ENCODE data around the gene WDR90.
A peak's percentile ranks its signal among the peaks of the same experiment; 100 is the strongest.

WDR90 gene

GRCh38 chr16:626787-627453, 22.2 kb upstream of the WDR90 start:
- DNase-seq = no peak

DNA sequence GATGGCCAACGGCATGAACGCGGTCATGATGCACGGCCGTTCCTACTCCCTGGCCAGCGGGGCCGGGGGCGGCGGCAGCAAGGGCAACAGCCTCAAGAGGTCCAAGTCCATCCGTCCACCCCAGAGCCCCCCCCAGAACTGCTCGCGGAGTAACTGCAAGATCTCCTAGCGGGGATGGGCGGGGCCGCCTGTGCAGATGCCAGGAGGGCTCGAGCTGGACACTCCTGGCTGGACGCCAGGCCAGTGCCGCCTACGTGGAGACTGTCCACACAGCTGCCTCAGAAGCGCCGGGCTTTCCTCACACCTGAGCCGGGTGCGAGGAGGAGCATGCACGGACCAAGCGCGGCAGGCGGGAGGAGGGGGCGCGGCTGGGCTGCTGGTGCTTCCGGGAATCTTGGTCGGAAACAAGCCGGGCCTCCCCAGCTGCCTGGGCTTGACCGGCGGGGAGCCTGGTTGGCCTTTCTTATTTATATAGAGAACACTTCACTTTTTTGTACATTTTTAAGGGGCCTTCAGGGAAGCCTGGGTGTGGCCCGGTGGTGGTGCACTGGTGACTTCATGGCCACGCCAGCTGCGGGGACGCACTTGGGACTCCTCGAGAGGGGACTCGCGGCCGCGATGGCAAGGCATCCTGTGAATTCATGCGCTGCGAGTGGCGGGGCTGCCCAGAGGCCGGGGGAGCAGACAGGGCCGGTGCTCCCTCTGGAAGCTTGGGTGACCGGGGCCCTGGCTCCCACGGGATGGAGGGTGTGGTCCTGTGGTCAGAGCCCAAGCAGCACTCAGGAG, 21.5 kb upstream of the WDR90 start:
- no peak for DNase-seq

DNA sequence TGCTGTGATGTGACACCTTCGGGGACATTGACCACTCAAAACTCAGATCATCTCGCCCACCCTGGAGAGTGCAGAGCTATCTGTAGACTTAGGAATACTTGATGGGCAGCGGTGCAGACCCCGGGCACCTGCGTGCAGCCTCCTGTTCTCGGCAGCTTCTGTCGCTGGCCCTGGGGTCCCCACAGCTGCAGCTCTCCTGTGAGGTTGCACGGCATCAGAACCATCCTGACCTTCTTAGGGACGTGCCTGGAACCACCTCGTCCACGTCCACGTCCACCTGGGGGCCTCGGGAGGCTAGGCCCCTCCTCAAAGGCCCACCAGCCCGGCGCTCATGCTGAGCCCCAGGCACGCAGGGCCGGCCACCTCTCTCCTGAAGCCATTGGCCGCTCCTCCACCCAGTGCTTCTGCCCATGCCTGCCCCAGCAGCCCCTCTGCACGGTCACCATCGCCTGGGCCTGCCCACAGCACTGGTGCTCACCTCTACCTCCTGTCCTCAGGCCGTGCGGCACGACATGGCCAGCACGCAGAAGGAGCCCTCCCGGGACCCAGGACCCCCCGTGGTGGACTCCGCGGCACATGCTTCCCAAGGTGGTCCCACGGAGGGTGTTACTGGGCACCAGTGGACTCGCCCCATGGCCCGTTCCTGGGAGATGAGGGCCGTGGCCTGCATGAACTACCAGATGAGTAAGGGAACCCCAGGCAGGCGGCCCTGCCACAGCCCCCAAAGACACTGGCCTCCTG, 20.7 kb upstream of the WDR90 start:
- no peak for DNase-seq

DNA sequence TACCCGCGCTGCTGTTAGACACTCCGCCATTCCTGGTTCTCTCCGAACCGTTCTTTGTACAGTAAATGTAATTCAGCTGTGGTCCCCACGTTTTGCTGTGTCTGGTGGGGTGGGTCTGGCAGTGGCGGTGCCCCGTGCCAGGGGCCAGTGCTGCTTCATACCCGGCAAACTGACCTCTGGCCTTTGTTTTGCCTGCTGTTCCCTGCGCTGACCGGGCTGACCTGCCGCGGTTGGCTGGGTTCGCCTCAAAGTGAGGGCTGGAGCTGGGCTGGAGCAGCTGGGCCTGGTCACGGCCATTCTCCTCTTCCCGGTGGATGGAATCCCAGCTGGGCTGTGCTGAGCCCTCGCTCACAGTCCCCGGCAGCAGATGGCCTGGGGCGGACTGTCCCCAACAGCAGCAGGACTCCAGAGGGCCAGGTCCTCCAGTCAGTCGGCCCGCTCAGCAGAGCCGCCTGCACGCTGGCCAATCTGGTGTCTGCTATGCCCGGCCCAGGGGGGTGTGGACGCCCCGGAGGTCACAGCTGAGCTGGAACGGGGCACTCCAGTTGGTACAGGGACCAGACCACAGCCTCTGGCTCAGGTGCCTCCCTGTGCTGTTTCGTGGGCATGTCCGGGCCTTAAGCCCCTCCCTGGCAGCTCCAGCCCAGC, 19.9 kb upstream of the WDR90 start:
- DNase-seq = no peak

- DNase-seq = no peak
These were observed 19.3 kb upstream of the WDR90 start for GRCh38 chr16:629833-630248.

DNA sequence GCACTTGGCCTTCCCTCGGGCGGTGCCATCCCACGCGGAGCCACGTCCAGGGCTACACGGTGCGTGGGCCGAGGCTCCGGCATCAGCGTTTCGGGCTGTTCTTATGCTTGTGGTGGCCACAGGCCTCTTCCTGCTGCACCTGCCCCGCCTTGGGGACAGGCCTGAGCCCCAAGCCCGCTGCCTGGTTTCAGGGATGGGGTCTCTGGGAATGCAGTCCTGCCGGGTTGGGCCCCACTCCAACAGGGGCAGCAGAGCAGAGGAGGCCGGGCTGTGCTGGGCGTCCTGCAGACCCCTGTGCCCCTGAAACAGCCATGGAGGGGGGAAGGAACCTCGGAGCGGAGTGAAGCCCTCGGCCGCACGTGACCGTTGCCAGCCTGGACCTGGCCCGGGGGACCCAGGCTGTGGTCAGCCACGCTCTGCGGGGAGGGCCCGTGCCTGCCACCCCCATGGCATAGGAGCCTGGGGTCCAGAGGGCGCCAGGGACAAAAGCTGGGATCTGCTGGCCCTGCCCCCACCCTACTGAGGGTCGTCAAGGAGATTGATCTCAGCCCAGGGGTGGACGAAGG, 18.8 kb upstream of the WDR90 start:
- no peak for DNase-seq

- no peak for DNase-seq
These were observed 18.3 kb upstream of the WDR90 start, which contains the start of gene WFIKKN1 for GRCh38 chr16:630815-631405. WFIKKN1 (plus strand) TSS chr16:630985; CDS start chr16:631254, 269 bp downstream.

DNA sequence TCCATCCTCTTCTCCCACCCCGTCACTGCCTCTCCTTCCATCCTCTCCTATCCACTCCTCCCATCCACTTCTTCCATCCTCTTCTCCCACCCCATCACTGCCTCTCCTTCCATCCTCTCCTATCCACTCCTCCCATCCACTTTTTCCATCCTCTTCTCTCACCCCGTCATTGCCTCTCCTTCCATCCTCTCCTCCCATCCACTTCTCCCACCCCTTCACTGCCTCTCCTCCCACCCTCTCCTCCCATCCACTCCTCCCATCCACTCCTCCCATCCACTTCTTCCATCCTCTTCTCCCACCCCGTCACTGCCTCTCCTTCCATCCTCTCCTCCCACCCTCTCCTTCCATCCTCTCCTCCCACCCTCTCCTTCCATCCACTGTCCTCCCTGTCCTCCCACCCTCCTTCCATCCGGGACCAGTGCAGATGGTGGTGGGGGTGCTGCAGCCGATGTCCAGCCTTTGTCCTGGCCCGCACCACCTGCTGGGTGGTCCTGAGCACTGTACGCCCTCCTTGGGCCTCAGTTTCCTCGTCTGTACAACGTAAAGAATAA, 17.3 kb upstream of the WDR90 start:
- no peak for DNase-seq

DNA sequence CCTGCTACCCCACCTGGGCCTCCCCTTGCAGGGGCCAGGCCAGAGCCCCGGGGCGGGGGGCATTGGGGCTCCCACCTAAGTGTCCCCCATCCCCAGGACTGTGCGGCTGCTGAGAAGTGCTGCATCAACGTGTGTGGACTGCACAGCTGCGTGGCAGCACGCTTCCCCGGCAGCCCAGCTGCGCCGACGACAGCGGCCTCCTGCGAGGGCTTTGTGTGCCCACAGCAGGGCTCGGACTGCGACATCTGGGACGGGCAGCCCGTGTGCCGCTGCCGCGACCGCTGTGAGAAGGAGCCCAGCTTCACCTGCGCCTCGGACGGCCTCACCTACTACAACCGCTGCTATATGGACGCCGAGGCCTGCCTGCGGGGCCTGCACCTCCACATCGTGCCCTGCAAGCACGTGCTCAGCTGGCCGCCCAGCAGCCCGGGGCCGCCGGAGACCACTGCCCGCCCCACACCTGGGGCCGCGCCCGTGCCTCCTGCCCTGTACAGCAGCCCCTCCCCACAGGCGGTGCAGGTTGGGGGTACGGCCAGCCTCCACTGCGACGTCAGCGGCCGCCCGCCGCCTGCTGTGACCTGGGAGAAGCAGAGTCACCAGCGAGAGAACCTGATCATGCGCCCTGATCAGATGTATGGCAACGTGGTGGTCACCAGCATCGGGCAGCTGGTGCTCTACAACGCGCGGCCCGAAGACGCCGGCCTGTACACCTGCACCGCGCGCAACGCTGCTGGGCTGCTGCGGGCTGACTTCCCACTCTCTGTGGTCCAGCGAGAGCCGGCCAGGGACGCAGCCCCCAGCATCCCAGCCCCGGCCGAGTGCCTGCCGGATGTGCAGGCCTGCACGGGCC, 16.5 kb upstream of the WDR90 start:
- DNase-seq = no peak

- no peak for DNase-seq
These were observed 15.7 kb upstream of the WDR90 start for GRCh38 chr16:633336-634050.

- no peak for DNase-seq
These were observed 15.0 kb upstream of the WDR90 start for GRCh38 chr16:634051-634670.

DNA sequence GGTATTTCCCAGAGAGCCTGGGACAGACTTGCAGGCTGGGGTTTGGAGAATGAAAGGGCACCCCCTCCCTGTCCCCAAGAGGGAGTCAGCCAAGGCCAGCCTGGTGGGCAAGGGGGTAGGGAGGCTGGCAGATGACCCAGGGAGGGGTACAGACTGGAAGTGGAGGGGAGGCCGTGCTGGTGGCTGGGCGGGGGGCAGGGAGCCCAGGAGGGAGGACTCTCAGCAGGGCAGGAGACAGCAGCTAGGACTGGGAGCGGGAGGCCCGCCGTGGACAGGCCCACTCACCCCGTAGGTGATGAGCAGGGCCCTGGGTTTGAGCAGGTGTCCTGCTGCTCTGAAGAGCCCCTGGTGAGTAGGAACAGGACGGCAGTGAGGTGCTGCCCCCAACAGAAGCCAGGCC, 14.2 kb upstream of the WDR90 start:
- DNase-seq = no peak

GRCh38 chr16:635573-636205, 13.5 kb upstream of the WDR90 start:
- no peak for DNase-seq

DNA sequence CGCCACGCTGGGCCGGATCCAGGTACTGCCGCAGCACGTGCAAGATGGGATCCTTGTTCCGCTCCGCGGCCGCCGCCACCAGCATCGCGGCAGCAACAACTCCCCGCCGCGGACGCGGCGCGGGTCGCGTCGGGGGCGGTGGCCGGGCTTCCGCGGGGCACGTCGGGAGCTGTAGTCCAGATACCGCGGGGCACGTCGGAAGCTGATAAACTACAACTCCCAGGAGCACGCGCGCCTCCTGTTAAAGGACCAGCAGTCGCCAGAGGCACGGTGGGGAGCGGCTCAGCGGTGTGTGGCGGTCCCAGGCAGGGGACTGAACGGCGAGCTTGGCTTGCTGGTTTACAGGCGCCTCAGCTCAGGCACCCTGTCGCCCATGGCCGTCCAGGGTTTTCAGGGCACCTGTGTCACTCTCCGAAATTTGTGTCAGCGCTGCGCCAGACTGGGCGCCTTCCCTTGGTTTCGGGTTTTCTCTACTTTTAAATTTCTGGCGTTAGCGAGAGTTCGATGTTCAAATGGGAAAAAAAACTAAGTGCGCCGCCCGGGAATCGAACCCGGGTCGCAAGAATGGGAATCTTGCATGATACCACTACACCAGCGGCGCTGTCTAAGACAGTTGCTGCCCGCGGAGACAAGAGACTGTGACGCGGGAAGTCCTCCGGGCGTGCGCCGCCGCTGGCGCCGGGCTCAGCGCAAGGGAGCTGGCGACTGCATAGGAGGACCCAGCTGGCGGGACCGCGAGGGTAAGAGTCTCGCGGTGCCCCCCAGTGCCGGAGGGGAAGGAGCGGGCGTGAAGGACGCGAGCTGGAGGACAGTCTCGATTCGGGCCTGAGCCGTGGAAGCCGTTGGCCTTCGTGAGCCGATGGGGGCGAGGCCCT, 12.7 kb upstream of the WDR90 start, which contains the start of gene METTL26:
TSS of gene METTL26 (minus strand) at position 100 of the 875 bp plus-strand sequence. CDS start at position 85, 15 bp downstream.
- DNase-seq = peak; percentile 91

- peak; percentile 86 for DNase-seq
These were observed 11.8 kb upstream of the WDR90 start for GRCh38 chr16:637081-638018.

- no peak for DNase-seq
These were observed 11.1 kb upstream of the WDR90 start for GRCh38 chr16:638034-638543.

GRCh38 chr16:638836-639235, 10.3 kb upstream of the WDR90 start:
- no peak for DNase-seq

Data from GDM1 (cell line).